ENCODE data around the gene CANT1. TPM values are rescaled to one million over a fixed set of nuclear protein-coding genes. Genes with fewer than 3 reads are reported as not detected.
A peak's percentile ranks its signal among the peaks of the same experiment; 100 is the strongest.
"Not testable (repeated sequence)": the region's sequence is repeated elsewhere in the genome, so short reads cannot be mapped to it uniquely, and the experiment has no call there.

CANT1 gene
- total and polyA plus RNA-seq, 2 donors from 2014 or later = 23.0 to 56.6 TPM

DNA sequence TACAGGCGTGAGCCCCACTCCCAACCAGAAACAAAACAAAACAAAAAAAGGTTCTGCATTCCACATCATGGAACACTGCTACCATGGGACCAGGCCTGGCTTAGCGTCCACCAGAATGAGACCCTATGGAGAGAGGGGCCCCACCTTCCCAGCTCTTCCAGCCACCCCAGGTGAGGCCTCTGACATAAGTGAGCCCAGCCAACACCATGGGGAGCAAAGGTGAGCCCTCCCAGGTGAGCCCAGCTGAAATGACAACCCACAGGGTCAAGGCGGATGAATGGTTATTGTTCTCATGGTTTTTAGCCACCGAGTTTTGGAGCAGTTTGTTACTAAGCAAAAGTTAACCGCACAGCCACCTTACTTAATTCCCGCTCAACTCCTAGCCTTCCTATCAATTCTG lies 46.2 kb downstream of the CANT1 start:
- intact Hi-C loops (cut with DNase I) = no loop called here
- Histone ChIP-seq H3K36me3 (ENCODE audit: control insufficient read depth in 2 of 3, insufficient read depth in 3 of 3, low read length in 3 of 3) (no peaks in the 10 kb centered on the region), H3K9me3 (ENCODE audit: control insufficient read depth in 2 of 3, insufficient read depth in 1 of 3, low read length in 3 of 3) (no peaks in the 10 kb centered on the region), H3K4me1 (ENCODE audit: control insufficient read depth in 2 of 3, insufficient read depth in 2 of 3, low read depth in 1 of 3, low read length in 3 of 3) (peaks cover 0 to 3% (median 0%) of the 10 kb centered on the region in 3 donors), H3K4me3 (ENCODE audit: low read length in 3 of 3) (no peak overlapping the region), H3K27me3 (ENCODE audit: control insufficient read depth, insufficient read depth, low read length) (no peaks in the 10 kb centered on the region), H3K9ac (ENCODE audit: low read length in 3 of 3) (no peak overlapping the region), H3K27ac (ENCODE audit: low read depth in 2 of 2, low read length in 2 of 2) (no peak overlapping the region)
- FAIRE-seq (no peak), DNase-seq (peak in 1 of 5 donors; percentile 27)
- TF ChIP-seq, protein P1, sequence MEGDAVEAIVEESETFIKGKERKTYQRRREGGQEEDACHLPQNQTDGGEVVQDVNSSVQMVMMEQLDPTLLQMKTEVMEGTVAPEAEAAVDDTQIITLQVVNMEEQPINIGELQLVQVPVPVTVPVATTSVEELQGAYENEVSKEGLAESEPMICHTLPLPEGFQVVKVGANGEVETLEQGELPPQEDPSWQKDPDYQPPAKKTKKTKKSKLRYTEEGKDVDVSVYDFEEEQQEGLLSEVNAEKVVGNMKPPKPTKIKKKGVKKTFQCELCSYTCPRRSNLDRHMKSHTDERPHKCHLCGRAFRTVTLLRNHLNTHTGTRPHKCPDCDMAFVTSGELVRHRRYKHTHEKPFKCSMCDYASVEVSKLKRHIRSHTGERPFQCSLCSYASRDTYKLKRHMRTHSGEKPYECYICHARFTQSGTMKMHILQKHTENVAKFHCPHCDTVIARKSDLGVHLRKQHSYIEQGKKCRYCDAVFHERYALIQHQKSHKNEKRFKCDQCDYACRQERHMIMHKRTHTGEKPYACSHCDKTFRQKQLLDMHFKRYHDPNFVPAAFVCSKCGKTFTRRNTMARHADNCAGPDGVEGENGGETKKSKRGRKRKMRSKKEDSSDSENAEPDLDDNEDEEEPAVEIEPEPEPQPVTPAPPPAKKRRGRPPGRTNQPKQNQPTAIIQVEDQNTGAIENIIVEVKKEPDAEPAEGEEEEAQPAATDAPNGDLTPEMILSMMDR (IDR thresholded peaks at IDR 0.05; ENCODE audit: borderline replicate concordance, extremely low read depth, insufficient read depth) = no peak

DNA sequence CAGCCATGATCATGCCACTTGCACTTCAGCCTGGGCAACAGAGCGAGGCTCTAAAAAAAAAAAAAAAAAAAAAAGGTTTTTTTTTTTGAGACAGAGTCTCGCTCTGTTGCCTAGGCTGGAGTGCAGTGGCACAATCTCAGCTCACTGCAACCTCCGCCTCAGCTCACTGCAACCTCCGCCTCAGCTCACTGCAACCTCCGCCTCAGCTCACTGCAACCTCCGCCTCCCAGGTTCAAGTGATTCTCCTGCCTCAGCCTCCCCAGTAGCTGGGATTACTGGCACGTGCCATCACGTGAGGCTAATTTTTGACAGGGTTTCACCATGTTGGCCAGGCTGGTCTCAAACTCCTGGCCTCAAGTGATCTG lies 46.6 kb downstream of the CANT1 start:
- H3K4me1 ChIP-seq (ENCODE audit: control insufficient read depth in 2 of 3, insufficient read depth in 2 of 3, low read depth in 1 of 3, low read length in 3 of 3); intact Hi-C loops (cut with DNase I); DNase-seq; H3K27ac ChIP-seq (ENCODE audit: low read depth in 2 of 2, low read length in 2 of 2); H3K27me3 ChIP-seq (ENCODE audit: control insufficient read depth, insufficient read depth, low read length); H3K9me3 ChIP-seq (ENCODE audit: control insufficient read depth in 2 of 3, insufficient read depth in 1 of 3, low read length in 3 of 3); H3K9ac ChIP-seq (ENCODE audit: low read length in 3 of 3); H3K36me3 ChIP-seq (ENCODE audit: control insufficient read depth in 2 of 3, insufficient read depth in 3 of 3, low read length in 3 of 3); FAIRE-seq; H3K4me3 ChIP-seq (ENCODE audit: low read length in 3 of 3): not testable (repeated sequence)

DNA sequence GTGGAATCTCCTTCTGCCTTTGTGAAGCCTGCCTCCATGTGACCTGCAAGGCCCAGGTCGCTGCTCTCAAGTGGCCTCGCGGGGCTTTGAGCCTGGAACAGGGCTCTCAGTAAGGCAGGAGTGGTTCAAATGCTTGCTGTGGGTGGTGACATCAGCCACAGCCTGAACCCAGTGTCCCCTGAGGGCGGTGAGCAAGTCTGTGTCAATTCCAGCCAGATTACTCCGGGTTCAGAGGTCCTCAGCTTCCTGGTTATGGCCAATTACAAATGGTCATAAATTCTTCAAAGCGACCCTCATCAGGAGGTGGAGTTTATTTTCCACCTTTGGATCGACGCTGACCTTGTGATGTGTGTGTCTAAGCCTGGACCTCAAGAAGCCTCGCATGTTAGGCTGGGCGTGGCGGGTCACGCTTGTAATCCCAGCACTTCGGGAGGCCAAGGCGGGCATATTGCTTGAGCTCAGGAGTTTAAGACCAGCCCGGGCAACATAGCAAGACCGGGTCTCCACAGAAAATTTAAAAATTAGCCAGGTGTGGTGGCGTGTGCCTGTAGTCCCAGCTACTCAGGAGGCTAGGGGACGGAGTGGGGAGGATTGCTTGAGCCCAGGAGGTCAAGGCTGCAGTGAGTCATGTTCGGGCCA lies 47.1 kb downstream of the CANT1 start:
- peaks cover 0 to 3% (median 0%) of the 10 kb centered on the region in 3 donors for H3K4me1 ChIP-seq (ENCODE audit: control insufficient read depth in 2 of 3, insufficient read depth in 2 of 3, low read depth in 1 of 3, low read length in 3 of 3)
- H3K4me3 ChIP-seq (ENCODE audit: low read length in 3 of 3) = no peak overlapping the region
- no peak overlapping the region for H3K27ac ChIP-seq (ENCODE audit: low read depth in 2 of 2, low read length in 2 of 2)
- intact Hi-C loops (cut with DNase I) = no loop called here
- H3K27me3 ChIP-seq (ENCODE audit: control insufficient read depth, insufficient read depth, low read length) = no peaks in the 10 kb centered on the region
- H3K9ac ChIP-seq (ENCODE audit: low read length in 3 of 3) = no peak overlapping the region
- TF ChIP-seq, protein P1 (IDR thresholded peaks at IDR 0.05; ENCODE audit: borderline replicate concordance, extremely low read depth, insufficient read depth) = no peak
- peak in 2 of 5 donors; percentile 47 to 56 for DNase-seq
- no peaks in the 10 kb centered on the region for H3K36me3 ChIP-seq (ENCODE audit: control insufficient read depth in 2 of 3, insufficient read depth in 3 of 3, low read length in 3 of 3)
- H3K9me3 ChIP-seq (ENCODE audit: control insufficient read depth in 2 of 3, insufficient read depth in 1 of 3, low read length in 3 of 3) = no peaks in the 10 kb centered on the region
- FAIRE-seq = no peak

DNA sequence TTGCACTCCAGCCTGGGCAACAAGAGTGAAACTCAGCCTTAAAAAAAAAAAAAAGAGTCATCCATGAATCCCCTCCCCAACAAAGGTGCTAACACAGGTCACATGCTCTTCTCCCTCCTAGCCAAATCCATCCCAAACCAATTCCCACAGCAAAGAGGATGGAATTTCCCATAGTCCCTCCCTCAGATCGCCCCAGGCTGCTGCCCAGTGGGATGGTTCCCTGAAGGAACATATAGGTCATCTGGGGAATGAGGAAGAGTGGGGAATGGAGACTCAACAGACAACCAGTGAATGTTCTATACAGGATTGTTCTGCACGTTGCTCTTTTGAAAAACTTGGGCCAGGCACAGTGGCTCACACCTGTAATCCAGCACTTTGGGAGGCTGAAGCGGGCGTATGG lies 48.0 kb downstream of the CANT1 start:
- no peaks in the 10 kb centered on the region for H3K36me3 ChIP-seq (ENCODE audit: control insufficient read depth in 2 of 3, insufficient read depth in 3 of 3, low read length in 3 of 3)
- H3K9me3 ChIP-seq (ENCODE audit: control insufficient read depth in 2 of 3, insufficient read depth in 1 of 3, low read length in 3 of 3) = no peaks in the 10 kb centered on the region
- H3K4me1 ChIP-seq (ENCODE audit: control insufficient read depth in 2 of 3, insufficient read depth in 2 of 3, low read depth in 1 of 3, low read length in 3 of 3) = peaks cover 0 to 3% (median 0%) of the 10 kb centered on the region in 3 donors
- H3K27me3 ChIP-seq (ENCODE audit: control insufficient read depth, insufficient read depth, low read length) = no peaks in the 10 kb centered on the region
- H3K27ac ChIP-seq (ENCODE audit: low read depth in 2 of 2, low read length in 2 of 2) = no peak overlapping the region
- FAIRE-seq = no peak
- H3K9ac ChIP-seq (ENCODE audit: low read length in 3 of 3) = no peak overlapping the region
- H3K4me3 ChIP-seq (ENCODE audit: low read length in 3 of 3) = no peak overlapping the region
- intact Hi-C loops (cut with DNase I) = no loop called here
- TF ChIP-seq, protein P1 (IDR thresholded peaks at IDR 0.05; ENCODE audit: borderline replicate concordance, extremely low read depth, insufficient read depth) = no peak
- DNase-seq = no peak
